Retinal pigment epithelial cell (primary cell): ENCODE data around the gene CDK14.

Experiments
- DNase-seq: peaks from one replicate; pipeline ENCODE4 v3.0.0-alpha.2; 2010; ENCODE audit warnings: low read depth
- H3K4me3 ChIP-seq: 2 replicates; pipeline ENCODE4 v1.5.1; 2011; ENCODE audit warnings: mild to moderate bottlenecking, low read length, control low read depth, moderate library complexity
- CTCF ChIP-seq: conservative IDR thresholded peaks from 2 replicates; pipeline ENCODE4 v1.5.1; 2011; ENCODE audit warnings: low read depth, low read length, control low read depth, inconsistent platforms

Gene CDK14

GRCh38 chr7:91043924-91044645 is 448.0 kb downstream of the CDK14 start:
- no peak for TF ChIP-seq CTCF
- DNase-seq, result no peak

GRCh38 chr7:91045606-91046005 is 449.5 kb downstream of the CDK14 start:
- no peak for TF ChIP-seq CTCF
- no peak for DNase-seq
- no peak overlapping the region for H3K4me3 ChIP-seq

More at GRCh38 chr7:91043924-91044645, 448.0 kb downstream of the CDK14 start:
- no peak overlapping the region for H3K4me3 ChIP-seq

GRCh38 chr7:91046322-91047089 is 450.4 kb downstream of the CDK14 start:
- TF ChIP-seq CTCF, result peak; percentile 20
- no peak for DNase-seq
- no peak overlapping the region for H3K4me3 ChIP-seq

GRCh38 chr7:91047636-91048035 is 451.5 kb downstream of the CDK14 start:
- no peak for TF ChIP-seq CTCF
- DNase-seq, result no peak
- no peak overlapping the region for H3K4me3 ChIP-seq

- DNase-seq, result no peak
- no peak for TF ChIP-seq CTCF
- H3K4me3 ChIP-seq, result no peak overlapping the region
Observed at GRCh38 chr7:91050677-91051076, 454.6 kb downstream of the CDK14 start.

- no peak for TF ChIP-seq CTCF
- no peak overlapping the region for H3K4me3 ChIP-seq
- no peak for DNase-seq
Observed at GRCh38 chr7:91051966-91052365, 455.8 kb downstream of the CDK14 start.

GRCh38 chr7:91054374-91054773 is 458.3 kb downstream of the CDK14 start:
- no peak for DNase-seq
- TF ChIP-seq CTCF, result no peak
- H3K4me3 ChIP-seq, result no peak overlapping the region
